HG03060 (cell line): Measurements from ENCODE around the gene PSMB1.

Experiments used
- ATAC-seq: cut with Tn5 transposase; IDR thresholded peaks from one replicate; pipeline ENCODE4 v1.9.1; 2021; ENCODE audit warnings: low read depth, moderate number of reproducible peaks; ENCODE audit not compliant: unreplicated experiment

PSMB1 gene

GRCh38 chr6:170552765-170553533 lies at the start of gene PSMB1:
Gene PSMB1 (minus strand): TSS chr6:170553307. CDS start chr6:170553242, 65 bp downstream.
- peak; percentile 25 for ATAC-seq

GRCh38 chr6:170597278-170597677 lies 44.2 kb upstream of the PSMB1 start:
- ATAC-seq = no peak

- no peak for ATAC-seq
These were observed 43.3 kb upstream of the PSMB1 start for GRCh38 chr6:170596426-170596825.

- ATAC-seq = no peak
These were observed 37.6 kb upstream of the PSMB1 start for GRCh38 chr6:170590725-170591124.

GRCh38 chr6:170584954-170585498 lies 31.9 kb upstream of the PSMB1 start:
- ATAC-seq = peak; percentile 24

GRCh38 chr6:170584181-170584953 lies 31.3 kb upstream of the PSMB1 start, which contains the start of gene PDCD2:
Gene PDCD2 (minus strand): TSS chr6:170584637. CDS start chr6:170584581, 56 bp downstream.
- ATAC-seq = peak; percentile 96

GRCh38 chr6:170583756-170584180 lies 30.7 kb upstream of the PSMB1 start:
- ATAC-seq = no peak

- ATAC-seq = no peak
These were observed 25.8 kb upstream of the PSMB1 start for GRCh38 chr6:170578909-170579308.

GRCh38 chr6:170575250-170575649 lies 22.1 kb upstream of the PSMB1 start:
- ATAC-seq = no peak

- ATAC-seq = no peak
These were observed 19.8 kb upstream of the PSMB1 start for GRCh38 chr6:170572704-170573466.

GRCh38 chr6:170564936-170565530 lies 11.9 kb upstream of the PSMB1 start:
- ATAC-seq = no peak

GRCh38 chr6:170561555-170561954 lies 8.4 kb upstream of the PSMB1 start:
- ATAC-seq = no peak

GRCh38 chr6:170555305-170555704 lies 2.2 kb upstream of the PSMB1 start:
- no peak for ATAC-seq

- ATAC-seq = no peak
These were observed 1.7 kb upstream of the PSMB1 start for GRCh38 chr6:170554796-170555137.

- peak; percentile 96 for ATAC-seq
These were observed 1.1 kb upstream of the PSMB1 start, which contains the start of gene TBP for GRCh38 chr6:170554013-170554795. Gene TBP (plus strand): TSS chr6:170554369. CDS start chr6:170557030, 2,661 bp downstream.

GRCh38 chr6:170553534-170554012 lies 466 bp upstream of the PSMB1 start:
- peak; percentile 17 for ATAC-seq

GRCh38 chr6:170545405-170545804 lies 7.7 kb downstream of the PSMB1 start:
- ATAC-seq = no peak

- ATAC-seq = no peak
These were observed 10.9 kb downstream of the PSMB1 start for GRCh38 chr6:170542031-170542719.

GRCh38 chr6:170537329-170537728 lies 15.8 kb downstream of the PSMB1 start:
- no peak for ATAC-seq
